Left lobe of liver (tissue), 2 donors: ENCODE results near the gene MYADM. TPM values are rescaled to one million over a fixed set of nuclear protein-coding genes. Genes with fewer than 3 reads are reported as not detected.
"Not testable (repeated sequence)": the region's sequence is repeated elsewhere in the genome, so short reads cannot be mapped to it uniquely, and the experiment has no call there.

ENCODE experiments used
- ATAC-seq: fragments of 200-7000 bp; cut with Tn5 transposase; one replicate; pipeline ENCODE4 v1.9.1; 2020; ENCODE audit warnings: mild to moderate bottlenecking, moderate library complexity
- DNase-seq: peaks from one replicate; pipeline ENCODE4 v3.0.0-alpha.2; 2020; ENCODE audit warnings: low spot score
- total RNA-seq: library from RNA; stranded (reverse); gene quantifications from one replicate; pipeline ENCODE4 v1.2.1, GENCODE V29; 2021
- donor health status: DM: no; HTN: no; CAD: no; lungs with moderate emphysema.
- donor health status: DM: no; HTN: yes; CAD: no.

MYADM gene
- total RNA-seq, 1 donor from 2014 or later, result 15.2 TPM

- peak; percentile 55 for DNase-seq
- ATAC-seq, result no peak
Measured at GRCh38 chr19:53868091-53868891, 608 bp downstream of the MYADM start.

DNA sequence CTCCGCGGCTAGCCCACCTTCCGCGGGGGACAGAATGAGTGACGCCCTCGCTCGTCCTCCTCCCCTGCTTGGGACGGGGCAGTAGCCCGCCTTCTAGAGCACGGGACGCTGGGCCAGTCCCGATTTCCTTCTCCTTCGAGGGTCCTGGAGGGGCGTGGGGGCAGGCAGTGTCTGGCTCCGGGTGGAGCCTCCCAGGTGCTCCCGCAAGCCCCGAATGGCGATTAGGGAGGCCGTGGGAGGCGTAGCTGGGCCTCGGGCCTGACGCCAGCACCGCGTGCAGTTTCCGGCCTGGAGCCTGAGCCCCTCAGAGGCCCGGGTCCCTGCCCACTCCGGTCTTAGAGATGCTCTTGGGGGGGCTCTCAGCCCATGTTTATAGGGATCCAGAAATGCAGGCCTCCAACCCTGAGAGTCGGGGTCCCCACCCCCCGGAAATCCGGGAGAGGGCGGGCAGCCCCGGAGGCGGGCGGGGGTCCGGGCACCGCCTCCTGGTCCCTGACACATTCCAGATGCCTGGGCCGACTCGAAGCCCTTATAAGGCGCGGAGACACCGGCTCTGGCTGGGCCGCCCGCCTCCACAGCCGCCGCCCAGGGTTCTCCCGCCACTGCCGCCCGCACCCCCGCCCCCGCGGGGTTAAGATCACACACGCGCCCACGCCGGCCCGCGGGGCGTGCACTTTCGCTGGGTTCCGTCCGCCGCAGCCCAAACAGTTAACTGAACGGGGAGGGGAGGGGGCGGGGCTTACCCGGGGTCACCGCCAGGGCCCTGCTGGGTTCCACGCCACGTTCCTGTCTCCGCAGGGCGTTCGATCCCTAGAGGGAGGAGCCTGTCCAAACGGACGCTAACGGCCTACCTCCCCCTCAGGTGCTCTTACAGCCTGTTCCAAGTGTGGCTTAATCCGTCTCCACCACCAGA lies 1.5 kb downstream of the MYADM start:
- peak; percentile 90 for DNase-seq
- ATAC-seq, result peak; percentile 87

DNA sequence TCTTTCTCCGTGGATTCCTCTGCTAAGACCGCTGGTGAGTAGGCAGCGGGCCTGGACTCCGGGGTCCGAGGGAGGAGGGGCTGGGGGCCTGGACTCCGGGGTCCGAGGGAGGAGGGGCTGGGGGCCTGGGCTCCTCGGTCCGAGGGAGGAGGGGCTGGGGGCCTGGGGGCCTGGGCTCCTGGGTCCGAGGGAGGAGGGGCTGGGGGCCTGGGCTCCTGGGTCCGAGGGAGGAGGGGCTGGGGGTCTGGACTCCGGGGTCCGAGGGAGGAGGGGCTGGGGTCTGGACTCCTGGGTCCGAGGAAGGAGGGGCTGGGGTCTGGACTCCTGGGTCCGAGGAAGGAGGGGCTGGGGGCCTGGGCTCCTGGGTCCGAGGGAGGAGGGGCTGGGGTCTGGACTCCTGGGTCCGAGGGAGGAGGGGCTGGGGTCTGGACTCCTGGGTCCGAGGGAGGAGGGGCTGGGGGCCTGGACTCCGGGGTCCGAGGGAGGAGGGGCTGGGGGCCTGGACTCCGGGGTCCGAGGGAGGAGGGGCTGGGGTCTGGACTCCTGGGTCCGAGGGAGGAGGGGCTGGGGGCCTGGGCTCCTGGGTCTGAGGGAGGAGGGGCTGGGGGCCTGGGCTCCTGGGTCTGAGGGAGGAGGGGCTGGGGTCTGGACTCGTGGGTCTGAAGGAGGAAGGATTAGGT lies 2.3 kb downstream of the MYADM start:
- DNase-seq, ATAC-seq: not testable (repeated sequence)

- DNase-seq (no peak), ATAC-seq (no peak)
Measured at GRCh38 chr19:53870485-53870844, 2.8 kb downstream of the MYADM start.

DNA sequence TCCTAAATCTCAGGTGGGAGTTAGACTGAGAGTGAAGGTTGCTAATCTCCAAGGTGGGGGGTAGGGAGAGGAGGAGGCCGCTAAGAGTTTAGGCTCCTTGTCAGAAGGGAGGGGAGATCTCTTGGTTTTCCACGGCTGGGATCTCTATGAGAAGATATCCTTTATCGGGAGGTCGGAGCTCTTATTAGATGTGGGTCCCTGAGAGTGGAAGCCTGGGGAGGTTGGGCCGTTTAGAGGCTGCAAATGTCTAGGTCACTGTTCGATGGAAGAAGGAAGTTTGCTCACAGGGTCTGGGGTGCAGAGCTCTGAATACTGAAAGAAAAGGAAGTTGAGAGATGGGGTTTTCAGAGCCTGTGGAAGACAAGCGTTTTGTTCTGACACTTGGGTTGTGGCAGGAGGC lies 3.8 kb downstream of the MYADM start:
- ATAC-seq (no peak), DNase-seq (no peak)

GRCh38 chr19:53872762-53873161 lies 5.1 kb downstream of the MYADM start:
- no peak for ATAC-seq

DNA sequence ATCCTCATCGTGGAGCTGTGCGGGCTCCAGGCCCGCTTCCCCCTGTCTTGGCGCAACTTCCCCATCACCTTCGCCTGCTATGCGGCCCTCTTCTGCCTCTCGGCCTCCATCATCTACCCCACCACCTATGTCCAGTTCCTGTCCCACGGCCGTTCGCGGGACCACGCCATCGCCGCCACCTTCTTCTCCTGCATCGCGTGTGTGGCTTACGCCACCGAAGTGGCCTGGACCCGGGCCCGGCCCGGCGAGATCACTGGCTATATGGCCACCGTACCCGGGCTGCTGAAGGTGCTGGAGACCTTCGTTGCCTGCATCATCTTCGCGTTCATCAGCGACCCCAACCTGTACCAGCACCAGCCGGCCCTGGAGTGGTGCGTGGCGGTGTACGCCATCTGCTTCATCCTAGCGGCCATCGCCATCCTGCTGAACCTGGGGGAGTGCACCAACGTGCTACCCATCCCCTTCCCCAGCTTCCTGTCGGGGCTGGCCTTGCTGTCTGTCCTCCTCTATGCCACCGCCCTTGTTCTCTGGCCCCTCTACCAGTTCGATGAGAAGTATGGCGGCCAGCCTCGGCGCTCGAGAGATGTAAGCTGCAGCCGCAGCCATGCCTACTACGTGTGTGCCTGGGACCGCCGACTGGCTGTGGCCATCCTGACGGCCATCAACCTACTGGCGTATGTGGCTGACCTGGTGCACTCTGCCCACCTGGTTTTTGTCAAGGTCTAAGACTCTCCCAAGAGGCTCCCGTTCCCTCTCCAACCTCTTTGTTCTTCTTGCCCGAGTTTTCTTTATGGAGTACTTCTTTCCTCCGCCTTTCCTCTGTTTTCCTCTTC lies 6.3 kb downstream of the MYADM start:
- ATAC-seq (no peak), DNase-seq (no peak)

More at GRCh38 chr19:53872762-53873161, 5.1 kb downstream of the MYADM start:
- DNase-seq, result no peak

- no peak for DNase-seq
- no peak for ATAC-seq
Measured at GRCh38 chr19:53874606-53874990, 6.9 kb downstream of the MYADM start.

GRCh38 chr19:53875602-53876325 lies 8.1 kb downstream of the MYADM start:
- no peak for DNase-seq
- no peak for ATAC-seq

DNA sequence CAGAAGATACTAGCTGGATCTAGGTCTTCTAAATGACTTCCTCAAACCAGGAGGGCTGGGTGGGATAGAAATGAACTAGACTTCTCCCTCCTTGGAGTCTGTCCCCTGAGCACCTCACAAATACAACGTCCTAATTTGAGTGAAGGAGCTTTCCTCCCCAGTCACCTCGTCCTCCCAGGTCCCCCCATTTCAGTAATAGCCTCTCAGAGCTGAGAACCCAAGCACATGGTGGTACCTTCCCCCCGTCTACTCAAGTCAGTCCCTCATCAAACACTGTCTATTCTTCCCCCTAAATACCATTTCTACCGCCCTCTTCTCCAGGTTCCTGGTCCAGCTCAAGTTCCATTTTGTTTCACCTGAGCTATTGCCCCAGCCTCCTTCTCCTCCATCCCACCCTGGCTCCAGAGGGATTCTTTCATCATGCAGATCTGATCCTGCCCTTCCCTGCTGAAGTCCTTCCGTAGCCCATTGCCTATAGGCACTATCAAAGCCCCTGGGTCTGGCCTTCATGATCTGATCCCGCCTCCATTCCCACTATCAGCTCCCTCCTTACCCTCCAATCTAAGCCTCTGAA lies 9.1 kb downstream of the MYADM start:
- no peak for DNase-seq
- no peak for ATAC-seq

DNA sequence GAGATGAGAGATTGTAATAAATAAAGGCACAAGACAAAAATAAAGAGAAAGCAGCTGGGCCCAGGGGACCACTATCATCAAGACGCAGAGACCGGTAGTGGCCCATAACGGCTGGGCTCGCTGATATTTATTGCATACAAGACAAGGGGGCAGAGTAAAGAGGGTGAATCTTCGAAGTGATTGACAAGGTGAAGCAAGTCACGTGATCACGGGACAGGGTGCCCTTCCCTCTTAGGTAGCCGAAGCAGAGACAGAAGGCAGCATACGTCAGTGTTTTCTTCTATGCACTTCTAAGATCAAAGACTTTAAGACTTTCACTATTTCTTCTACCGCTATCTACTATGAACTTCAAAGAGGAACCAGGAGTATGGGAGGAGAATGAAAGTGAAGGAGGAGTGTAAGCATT lies 9.7 kb downstream of the MYADM start:
- DNase-seq, result no peak
- ATAC-seq, result no peak

- no peak for ATAC-seq
- no peak for DNase-seq
Measured at GRCh38 chr19:53878776-53879139, 11.1 kb downstream of the MYADM start.

GRCh38 chr19:53879140-53880081 lies 11.7 kb downstream of the MYADM start:
- peak; percentile 83 for DNase-seq
- peak; percentile 99 for ATAC-seq

- DNase-seq, result no peak
Measured at GRCh38 chr19:53880711-53881481, 13.2 kb downstream of the MYADM start.

GRCh38 chr19:53881482-53882390 lies 14.1 kb downstream of the MYADM start, which contains the start of gene PRKCG:
Gene PRKCG, plus strand, starts transcription at chr19:53882197. Its CDS starts 298 bp downstream, at chr19:53882495.
- ATAC-seq, result peak; percentile 49

More at GRCh38 chr19:53880711-53881481, 13.2 kb downstream of the MYADM start:
- ATAC-seq, result no peak

GRCh38 chr19:53882391-53883050 lies 14.8 kb downstream of the MYADM start:
- ATAC-seq (no peak), DNase-seq (no peak)

More at GRCh38 chr19:53881482-53882390, 14.1 kb downstream of the MYADM start, which contains the start of gene PRKCG:
- DNase-seq, result no peak
